KMS-11 (cell line): ENCODE data around the gene ADSS1.

Experiments
- H2AFZ ChIP-seq: fragments of 200-600 bp; sonication (generic); 2 replicates; pipeline ENCODE4 v1.6.1; 2016; ENCODE audit warnings: antibody characterized with exemption, mixed run types, low read depth
- H3K27ac ChIP-seq: fragments of 200-600 bp; sonication (generic); 2 replicates; pipeline ENCODE4 v1.6.1; 2016; ENCODE audit warnings: mild to moderate bottlenecking, mixed run types
- H3K27me3 ChIP-seq: fragments of 200-600 bp; sonication (generic); 2 replicates; pipeline ENCODE4 v1.6.1; 2017; ENCODE audit warnings: mild to moderate bottlenecking, low read depth, mixed run types, moderate library complexity; ENCODE audit not compliant: insufficient read depth
- H3K36me3 ChIP-seq: fragments of 200-600 bp; sonication (generic); 2 replicates; pipeline ENCODE4 v1.6.1; 2017; ENCODE audit warnings: mild to moderate bottlenecking, mixed run types; ENCODE audit not compliant: insufficient read depth
- H3K4me1 ChIP-seq: fragments of 200-600 bp; sonication (generic); 2 replicates; pipeline ENCODE4 v1.6.1; 2016; ENCODE audit warnings: mild to moderate bottlenecking, low read depth, mixed run types; ENCODE audit not compliant: poor library complexity, severe bottlenecking
- H3K4me2 ChIP-seq: fragments of 200-600 bp; sonication (generic); 2 replicates; pipeline ENCODE4 v1.7.0; 2016; ENCODE audit warnings: mild to moderate bottlenecking, mixed run types
- H3K4me3 ChIP-seq: fragments of 200-600 bp; sonication (generic); IDR thresholded peaks from 2 replicates; pipeline ENCODE4 v1.6.1; 2017; ENCODE audit warnings: low read depth, low read length, mixed read lengths; ENCODE audit not compliant: insufficient read depth
- H3K79me2 ChIP-seq: fragments of 200-600 bp; sonication (generic); 2 replicates; pipeline ENCODE4 v1.6.1; 2016; ENCODE audit warnings: low read depth, mixed run types; ENCODE audit not compliant: insufficient read depth
- H3K9ac ChIP-seq: fragments of 200-600 bp; sonication (generic); 2 replicates; pipeline ENCODE4 v1.6.1; 2016; ENCODE audit warnings: mild to moderate bottlenecking, mixed run types
- H4K20me1 ChIP-seq: fragments of 200-600 bp; sonication (generic); 2 replicates; pipeline ENCODE4 v1.6.1; 2016; ENCODE audit warnings: mild to moderate bottlenecking, mixed run types; ENCODE audit not compliant: insufficient read depth
- TF ChIP-seq, protein P1 (sequence below): fragments of 200-600 bp; sonication (generic); conservative IDR thresholded peaks from 2 replicates; pipeline ENCODE4 v1.6.1; 2017; ENCODE audit warnings: low read depth, mild to moderate bottlenecking, antibody characterized with exemption, low read length, moderate library complexity, mixed read lengths

Gene ADSS1

DNA sequence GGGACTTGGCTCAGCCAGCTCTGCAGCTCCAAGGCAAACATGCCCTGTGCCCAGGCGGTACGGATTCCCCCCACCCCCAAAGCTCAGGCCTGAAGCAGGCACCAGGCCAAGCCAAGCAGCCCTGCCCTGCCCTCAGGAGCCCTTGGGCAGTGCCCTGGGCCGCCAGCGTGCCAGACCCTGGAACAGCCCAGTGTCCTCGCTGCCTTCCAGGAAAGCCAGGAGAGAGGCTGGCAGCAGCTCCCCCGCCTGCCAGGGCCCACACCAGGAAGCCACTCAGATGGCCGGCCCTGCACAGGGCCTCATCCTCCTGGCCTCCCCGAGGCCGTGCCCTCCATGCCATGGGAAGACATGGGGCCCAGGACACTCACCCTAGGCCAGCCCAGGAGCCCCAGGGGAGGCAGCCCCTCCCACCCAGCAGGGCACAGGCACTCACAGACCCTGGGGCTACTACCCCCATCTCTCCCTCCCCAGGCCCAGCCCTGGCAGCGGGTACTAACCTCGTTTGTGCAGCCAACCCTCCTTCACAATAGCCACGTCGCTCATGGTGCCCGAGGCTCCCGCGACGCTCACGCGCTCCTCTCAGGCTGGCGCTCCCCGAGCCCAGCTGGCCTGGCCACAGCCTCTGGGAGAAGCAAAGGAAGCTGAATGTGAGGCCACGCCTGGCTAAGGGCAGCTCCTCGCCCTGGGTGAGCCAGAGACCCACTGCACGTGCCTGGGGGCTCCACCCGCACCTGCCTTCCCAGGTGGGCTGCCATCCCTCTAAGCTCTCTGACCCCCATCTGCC lies 68.3 kb downstream of the ADSS1 start:
- H3K27me3 ChIP-seq: no peaks in the 10 kb centered on the region
- H3K9ac ChIP-seq: no peak overlapping the region
- peaks cover 15% of the 10 kb centered on the region for H3K4me1 ChIP-seq
- H3K36me3 ChIP-seq: no peaks in the 10 kb centered on the region
- peaks cover 6% of the 10 kb centered on the region; the same call in 1 of the 2 replicates for H3K79me2 ChIP-seq
- H3K27ac ChIP-seq: no peak overlapping the region
- H3K4me2 ChIP-seq: no peak overlapping the region
- TF ChIP-seq, protein P1, sequence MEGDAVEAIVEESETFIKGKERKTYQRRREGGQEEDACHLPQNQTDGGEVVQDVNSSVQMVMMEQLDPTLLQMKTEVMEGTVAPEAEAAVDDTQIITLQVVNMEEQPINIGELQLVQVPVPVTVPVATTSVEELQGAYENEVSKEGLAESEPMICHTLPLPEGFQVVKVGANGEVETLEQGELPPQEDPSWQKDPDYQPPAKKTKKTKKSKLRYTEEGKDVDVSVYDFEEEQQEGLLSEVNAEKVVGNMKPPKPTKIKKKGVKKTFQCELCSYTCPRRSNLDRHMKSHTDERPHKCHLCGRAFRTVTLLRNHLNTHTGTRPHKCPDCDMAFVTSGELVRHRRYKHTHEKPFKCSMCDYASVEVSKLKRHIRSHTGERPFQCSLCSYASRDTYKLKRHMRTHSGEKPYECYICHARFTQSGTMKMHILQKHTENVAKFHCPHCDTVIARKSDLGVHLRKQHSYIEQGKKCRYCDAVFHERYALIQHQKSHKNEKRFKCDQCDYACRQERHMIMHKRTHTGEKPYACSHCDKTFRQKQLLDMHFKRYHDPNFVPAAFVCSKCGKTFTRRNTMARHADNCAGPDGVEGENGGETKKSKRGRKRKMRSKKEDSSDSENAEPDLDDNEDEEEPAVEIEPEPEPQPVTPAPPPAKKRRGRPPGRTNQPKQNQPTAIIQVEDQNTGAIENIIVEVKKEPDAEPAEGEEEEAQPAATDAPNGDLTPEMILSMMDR: no peak
- H3K4me3 ChIP-seq: no peak overlapping the region
- H4K20me1 ChIP-seq: no peaks in the 10 kb centered on the region
- H2AFZ ChIP-seq: no peak overlapping the region

DNA sequence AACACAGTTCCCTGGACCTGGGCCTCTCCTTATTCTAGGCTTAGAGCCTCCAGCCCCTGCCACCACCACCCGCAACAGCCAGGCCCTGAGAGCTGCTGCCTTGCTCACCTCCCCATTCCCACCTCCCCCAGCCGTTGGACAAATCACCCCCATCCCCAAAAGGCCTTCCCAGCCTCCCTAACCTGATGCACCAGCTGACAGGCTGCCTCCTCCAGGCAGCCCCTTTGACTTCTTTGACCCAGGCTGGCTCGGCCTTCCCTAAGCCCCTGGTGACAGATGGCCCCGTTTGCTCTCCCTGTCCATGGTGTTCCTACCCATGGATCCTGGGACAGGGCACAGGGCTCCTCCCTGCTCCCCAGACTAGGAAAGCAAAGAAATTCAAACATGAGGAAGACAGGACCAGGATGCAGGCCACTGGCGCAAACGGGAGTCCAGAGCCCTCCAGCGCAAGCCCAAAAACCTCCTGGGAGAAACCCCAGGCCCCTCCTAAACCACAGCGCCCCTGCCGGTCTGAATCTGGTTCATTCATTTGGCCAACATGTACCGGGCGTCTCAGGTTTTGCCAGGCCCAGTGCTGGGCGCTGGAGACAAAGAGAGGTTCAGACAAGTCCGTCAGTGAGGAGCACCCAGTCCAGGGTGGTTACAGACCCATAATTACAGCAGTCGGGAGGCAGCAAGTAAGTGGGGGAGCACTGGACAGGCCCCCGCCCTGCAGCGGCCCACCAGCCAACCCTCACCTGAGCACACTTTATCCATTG lies 69.1 kb downstream of the ADSS1 start:
- H3K4me1 ChIP-seq: peaks cover 23% of the 10 kb centered on the region
- no peaks in the 10 kb centered on the region for H3K36me3 ChIP-seq
- H3K4me2 ChIP-seq: no peak overlapping the region
- no peaks in the 10 kb centered on the region for H3K27me3 ChIP-seq
- peaks cover 6% of the 10 kb centered on the region; the same call in 1 of the 2 replicates for H3K79me2 ChIP-seq
- no peak overlapping the region for H3K4me3 ChIP-seq
- TF ChIP-seq, protein P1: no peak
- H2AFZ ChIP-seq: no peak overlapping the region
- H3K27ac ChIP-seq: no peak overlapping the region
- no peaks in the 10 kb centered on the region for H4K20me1 ChIP-seq
- H3K9ac ChIP-seq: no peak overlapping the region

DNA sequence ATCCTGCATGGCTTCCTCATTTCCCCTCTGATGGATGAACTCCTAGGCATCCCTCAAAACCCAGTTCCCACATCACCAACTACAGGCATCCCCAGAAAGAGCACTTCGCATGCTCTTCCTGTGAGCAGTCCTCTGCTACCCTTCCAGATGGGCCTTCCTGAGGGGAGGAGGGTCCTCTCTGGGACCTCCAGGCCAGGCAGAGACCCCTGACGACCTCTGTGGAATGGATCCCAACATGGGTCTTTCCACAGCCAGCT lies 69.6 kb downstream of the ADSS1 start:
- Histone ChIP-seq H3K27ac (no peak overlapping the region), H3K4me2 (no peak overlapping the region; the same call in 1 of the 2 replicates), H3K27me3 (no peaks in the 10 kb centered on the region), H3K4me3 (no peak overlapping the region), H3K9ac (no peak overlapping the region), H2AFZ (no peak overlapping the region), H3K4me1 (peaks cover 28% of the 10 kb centered on the region), H4K20me1 (no peaks in the 10 kb centered on the region), H3K79me2 (peaks cover 6% of the 10 kb centered on the region; the same call in 1 of the 2 replicates), H3K36me3 (no peaks in the 10 kb centered on the region)
- TF ChIP-seq, protein P1: no peak

GRCh38 chr14:104794099-104794498 lies 70.1 kb downstream of the ADSS1 start:
- Histone ChIP-seq H3K4me1 (peaks cover 28% of the 10 kb centered on the region), H3K27ac (no peak overlapping the region), H3K36me3 (no peaks in the 10 kb centered on the region), H3K9ac (peak overlapping the region; percentile 37; the same call in 1 of the 2 replicates), H3K4me3 (no peak overlapping the region), H2AFZ (no peak overlapping the region), H3K27me3 (no peaks in the 10 kb centered on the region), H4K20me1 (no peaks in the 10 kb centered on the region), H3K4me2 (peak overlapping the region; percentile 76), H3K79me2 (peaks cover 6% of the 10 kb centered on the region; the same call in 1 of the 2 replicates)
- TF ChIP-seq, protein P1: no peak
